Inflammatory macrophage (primary cell): ENCODE data around the gene HOXB13.

Source experiments
- DNase-seq, 2 donors: peaks; one replicate each; pipeline ENCODE4 v3.0.0-alpha.2; 2020 to 2022

HOXB13 gene

GRCh38 chr17:48748718-48749566 is 20.4 kb upstream of the HOXB13 start:
- DNase-seq = no peak

GRCh38 chr17:48747445-48748363 is 19.2 kb upstream of the HOXB13 start:
- DNase-seq = no peak

GRCh38 chr17:48746916-48747444 is 18.4 kb upstream of the HOXB13 start:
- no peak for DNase-seq

- DNase-seq = no peak
Observed at GRCh38 chr17:48745381-48746275, 17.1 kb upstream of the HOXB13 start.

- no peak for DNase-seq
Observed at GRCh38 chr17:48740537-48740936, 12.0 kb upstream of the HOXB13 start.

GRCh38 chr17:48738803-48739526 is 10.4 kb upstream of the HOXB13 start:
- no peak for DNase-seq

- DNase-seq = no peak
Observed at GRCh38 chr17:48738424-48738802, 9.9 kb upstream of the HOXB13 start.

- no peak for DNase-seq
Observed at GRCh38 chr17:48737330-48738043, 8.9 kb upstream of the HOXB13 start.

- no peak for DNase-seq
Observed at GRCh38 chr17:48735062-48735351, 6.5 kb upstream of the HOXB13 start.

GRCh38 chr17:48734333-48735061 is 5.9 kb upstream of the HOXB13 start:
- no peak for DNase-seq

- no peak for DNase-seq
Observed at GRCh38 chr17:48733632-48734328, 5.2 kb upstream of the HOXB13 start.

- no peak for DNase-seq
Observed at GRCh38 chr17:48732688-48733629, 4.4 kb upstream of the HOXB13 start.

- no peak for DNase-seq
Observed at GRCh38 chr17:48731355-48731754, 2.8 kb upstream of the HOXB13 start.

- no peak for DNase-seq
Observed at GRCh38 chr17:48730240-48730550, 1.6 kb upstream of the HOXB13 start.

- DNase-seq = no peak
Observed at GRCh38 chr17:48729335-48730239, 1.0 kb upstream of the HOXB13 start.

GRCh38 chr17:48727415-48728175 is 955 bp downstream of the HOXB13 start:
- DNase-seq = no peak

GRCh38 chr17:48726916-48727286 is 1.6 kb downstream of the HOXB13 start:
- no peak for DNase-seq
